Epithelial cell of esophagus (primary cell): ENCODE measurements around the gene RPL5.

Experiments
- DNase-seq: peaks from one replicate; pipeline ENCODE4 v3.0.0; 2010; ENCODE audit warnings: low read depth
- H3K4me3 ChIP-seq: 2 replicates; pipeline ENCODE4 v1.5.1; 2011; ENCODE audit warnings: mild to moderate bottlenecking, low read length, control low read depth
- TF ChIP-seq, protein P1 (sequence below): IDR thresholded peaks from 2 replicates; pipeline ENCODE4 v1.5.1; 2011; ENCODE audit warnings: low read depth, mild to moderate bottlenecking, low read length, control low read depth, inconsistent platforms; ENCODE audit not compliant: insufficient read depth; ENCODE audit errors: missing control alignments

Gene RPL5

DNA sequence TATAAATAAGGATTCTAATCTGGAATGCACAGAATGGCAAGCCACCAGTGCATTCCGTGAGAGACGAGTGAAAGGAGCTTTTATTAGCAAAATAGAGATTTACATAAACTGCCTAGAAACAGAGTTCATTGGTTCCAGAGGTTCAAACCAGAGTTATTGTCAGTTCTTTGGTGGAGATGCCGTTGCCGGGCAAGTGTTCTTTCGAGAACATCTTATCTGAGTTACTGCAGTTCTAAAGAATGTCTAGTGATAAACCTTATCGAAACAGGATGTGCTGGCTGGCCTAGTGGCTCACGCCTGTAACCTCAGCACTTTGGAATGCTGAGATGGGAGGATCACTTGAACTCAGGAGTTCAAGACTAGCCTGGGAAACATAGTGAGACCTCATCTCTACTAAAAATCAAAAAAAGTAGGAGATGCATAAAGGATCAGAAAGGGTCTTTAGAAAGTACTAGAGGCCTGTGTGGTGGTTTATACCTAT, 27.1 kb upstream of the RPL5 start:
- TF ChIP-seq, protein P1, sequence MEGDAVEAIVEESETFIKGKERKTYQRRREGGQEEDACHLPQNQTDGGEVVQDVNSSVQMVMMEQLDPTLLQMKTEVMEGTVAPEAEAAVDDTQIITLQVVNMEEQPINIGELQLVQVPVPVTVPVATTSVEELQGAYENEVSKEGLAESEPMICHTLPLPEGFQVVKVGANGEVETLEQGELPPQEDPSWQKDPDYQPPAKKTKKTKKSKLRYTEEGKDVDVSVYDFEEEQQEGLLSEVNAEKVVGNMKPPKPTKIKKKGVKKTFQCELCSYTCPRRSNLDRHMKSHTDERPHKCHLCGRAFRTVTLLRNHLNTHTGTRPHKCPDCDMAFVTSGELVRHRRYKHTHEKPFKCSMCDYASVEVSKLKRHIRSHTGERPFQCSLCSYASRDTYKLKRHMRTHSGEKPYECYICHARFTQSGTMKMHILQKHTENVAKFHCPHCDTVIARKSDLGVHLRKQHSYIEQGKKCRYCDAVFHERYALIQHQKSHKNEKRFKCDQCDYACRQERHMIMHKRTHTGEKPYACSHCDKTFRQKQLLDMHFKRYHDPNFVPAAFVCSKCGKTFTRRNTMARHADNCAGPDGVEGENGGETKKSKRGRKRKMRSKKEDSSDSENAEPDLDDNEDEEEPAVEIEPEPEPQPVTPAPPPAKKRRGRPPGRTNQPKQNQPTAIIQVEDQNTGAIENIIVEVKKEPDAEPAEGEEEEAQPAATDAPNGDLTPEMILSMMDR, result no peak
- H3K4me3 ChIP-seq, result no peak overlapping the region
- DNase-seq, result peak; percentile 95

DNA sequence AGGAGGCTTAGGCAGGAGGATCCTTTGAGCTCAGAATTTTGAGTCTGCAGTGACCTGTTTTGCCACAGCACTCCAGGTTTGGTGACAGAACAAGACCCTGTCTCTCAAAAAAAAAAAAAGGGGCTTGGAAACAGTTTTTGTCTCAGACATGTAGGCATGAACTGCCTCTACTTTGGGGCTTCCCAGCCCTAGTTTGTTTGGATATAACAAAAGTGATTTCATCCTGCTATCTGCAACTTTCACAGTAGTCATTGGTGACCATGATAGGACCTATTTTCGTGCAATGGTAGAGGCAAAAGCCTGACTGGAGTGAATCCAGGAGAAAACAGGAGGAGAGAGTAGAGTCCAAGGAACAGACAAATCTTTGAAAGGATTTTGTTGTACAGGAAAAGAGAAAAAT, 26.6 kb upstream of the RPL5 start:
- no peak overlapping the region for H3K4me3 ChIP-seq
- no peak for DNase-seq
- TF ChIP-seq, protein P1, result no peak

DNA sequence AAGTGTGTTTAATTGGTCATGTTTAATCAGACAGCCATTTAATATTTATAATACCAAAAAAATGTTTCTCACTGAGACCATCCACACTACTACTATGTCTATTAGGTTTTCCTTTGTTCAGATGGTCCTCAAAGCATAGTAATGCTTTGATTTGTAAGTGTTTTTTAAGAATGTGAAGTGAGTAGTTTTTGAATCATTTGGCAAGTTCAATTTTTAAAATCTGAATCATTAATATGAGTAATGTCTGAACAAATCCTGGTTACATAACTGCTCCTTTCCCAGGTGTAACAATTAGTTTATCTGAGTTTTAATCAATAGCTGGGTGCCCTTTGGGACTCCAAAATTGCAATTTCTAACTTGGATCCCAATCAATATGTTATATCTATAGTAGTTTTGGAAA, 23.5 kb upstream of the RPL5 start:
- no peak overlapping the region for H3K4me3 ChIP-seq
- TF ChIP-seq, protein P1, result no peak
- DNase-seq, result peak; percentile 66

DNA sequence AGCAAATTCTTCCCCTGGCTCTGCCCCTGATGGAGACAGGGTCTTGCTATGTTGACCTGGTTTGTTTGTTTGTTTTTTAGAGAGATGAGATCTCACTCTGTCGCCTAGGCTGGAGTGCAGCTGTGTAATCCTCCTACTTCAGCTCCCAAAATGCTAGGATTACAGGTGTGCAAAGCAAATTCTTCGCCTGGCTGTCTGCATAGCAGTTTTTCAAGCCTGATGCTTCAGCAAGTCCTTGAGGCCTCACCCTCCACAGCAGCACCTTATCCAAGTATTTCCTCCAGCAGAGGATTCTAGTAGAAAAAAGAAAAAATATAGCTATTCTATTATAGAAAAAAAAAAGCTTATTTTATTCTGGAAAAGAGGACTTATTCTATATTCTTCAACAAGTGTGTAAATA, 15.1 kb upstream of the RPL5 start:
- no peak overlapping the region for H3K4me3 ChIP-seq
- TF ChIP-seq, protein P1, result no peak

DNA sequence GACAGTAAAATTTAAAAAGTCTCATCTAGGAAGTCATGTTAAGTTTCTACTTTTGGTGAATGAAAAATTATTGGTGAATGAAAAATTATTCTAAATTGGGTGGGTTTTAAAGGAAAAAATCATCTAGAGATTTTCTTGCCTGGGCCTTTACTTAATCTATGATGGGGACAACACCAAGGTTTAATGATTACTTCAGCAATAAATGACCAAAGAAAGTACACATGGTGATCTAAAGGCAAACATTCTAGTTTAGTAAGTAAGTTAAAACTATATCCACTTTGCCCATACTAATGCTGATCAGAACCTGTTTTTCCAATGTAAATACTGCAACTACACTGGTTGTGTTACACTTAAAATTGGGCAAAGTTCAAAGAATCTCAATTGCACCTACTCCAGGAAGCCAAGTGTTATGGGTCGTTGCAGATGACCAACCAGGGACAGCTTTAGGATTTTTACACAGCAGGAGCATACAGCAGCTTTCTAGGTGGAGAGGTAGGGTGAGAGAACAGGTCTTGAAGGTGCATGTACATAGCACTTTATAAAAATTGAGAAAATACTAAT, 14.6 kb upstream of the RPL5 start:
- TF ChIP-seq, protein P1, result no peak
- no peak overlapping the region for H3K4me3 ChIP-seq
- no peak for DNase-seq

More for the DNA sequence above, 15.1 kb upstream of the RPL5 start:
- no peak for DNase-seq

DNA sequence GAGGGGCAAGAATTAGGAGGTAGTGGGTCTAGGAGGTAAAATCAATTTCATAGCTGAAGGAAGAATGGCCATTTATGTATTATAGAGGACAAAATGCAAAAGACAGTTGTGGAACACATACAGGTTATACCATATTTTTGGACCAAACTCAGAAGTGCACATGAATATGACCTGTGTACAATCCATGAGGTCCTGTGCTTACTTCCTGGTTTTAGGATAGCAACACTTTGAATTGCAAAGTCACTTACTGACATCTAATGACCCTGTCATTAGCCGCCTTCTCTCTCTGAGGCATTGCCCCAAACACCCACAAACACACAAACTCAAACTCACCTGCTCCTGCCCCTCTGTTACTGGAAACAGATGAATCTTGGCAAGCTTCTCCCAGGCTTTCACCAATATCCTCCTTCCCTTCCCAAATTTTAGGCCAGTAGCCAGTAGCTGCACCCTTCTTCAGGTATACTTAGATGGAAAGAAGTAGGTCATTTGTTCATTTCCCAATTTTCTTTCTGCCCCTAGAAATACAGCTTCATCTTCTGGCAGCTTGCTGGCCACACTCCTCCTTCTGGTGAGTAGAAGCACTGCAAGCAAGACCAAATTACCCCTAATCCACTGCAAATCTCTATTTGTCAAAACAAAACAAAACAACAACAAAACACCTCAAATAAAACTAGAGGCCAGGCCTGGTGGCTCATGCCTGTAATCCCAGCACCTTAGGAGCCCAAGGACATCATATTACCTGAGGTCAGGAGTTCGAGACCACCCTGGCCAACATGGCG, 13.7 kb upstream of the RPL5 start:
- TF ChIP-seq, protein P1, result peak; percentile 86
- H3K4me3 ChIP-seq, result no peak overlapping the region
- peak; percentile 59 for DNase-seq
